ENCODE results near the gene IKBIP.
A peak's percentile ranks its signal among the peaks of the same experiment; 100 is the strongest.
"Not testable (repeated sequence)": the region's sequence is repeated elsewhere in the genome, so short reads cannot be mapped to it uniquely, and the experiment has no call there.

IKBIP gene

GRCh38 chr12:98638009-98638408, 6.6 kb downstream of the IKBIP start:
- no peak for DNase-seq (ENCODE audit: low read depth in 4 of 4, low spot score in 1 of 4)

DNA sequence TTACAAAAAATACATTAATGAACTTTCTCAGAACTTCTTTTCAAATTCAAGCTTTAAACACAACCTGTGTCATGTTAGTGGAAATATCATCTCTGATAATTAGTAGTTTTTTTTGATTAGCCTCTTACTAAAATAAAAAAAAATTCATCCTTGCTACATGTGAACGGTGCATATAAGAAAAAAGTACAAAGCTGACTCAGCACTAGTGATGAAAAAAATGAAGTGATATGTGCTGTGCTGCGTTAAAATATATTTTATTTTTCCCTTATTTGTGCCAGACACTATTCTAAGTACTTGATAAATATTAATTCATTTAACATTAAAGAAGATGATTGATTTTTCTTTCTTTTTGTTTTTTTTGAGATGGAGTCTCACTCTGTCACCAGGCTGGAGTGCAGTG, 7.5 kb downstream of the IKBIP start:
- no peak for DNase-seq (ENCODE audit: low read depth in 4 of 4, low spot score in 1 of 4)

- no peak for DNase-seq (ENCODE audit: low read depth in 4 of 4, low spot score in 1 of 4)
Observed at GRCh38 chr12:98635657-98636323, 8.8 kb downstream of the IKBIP start.

DNA sequence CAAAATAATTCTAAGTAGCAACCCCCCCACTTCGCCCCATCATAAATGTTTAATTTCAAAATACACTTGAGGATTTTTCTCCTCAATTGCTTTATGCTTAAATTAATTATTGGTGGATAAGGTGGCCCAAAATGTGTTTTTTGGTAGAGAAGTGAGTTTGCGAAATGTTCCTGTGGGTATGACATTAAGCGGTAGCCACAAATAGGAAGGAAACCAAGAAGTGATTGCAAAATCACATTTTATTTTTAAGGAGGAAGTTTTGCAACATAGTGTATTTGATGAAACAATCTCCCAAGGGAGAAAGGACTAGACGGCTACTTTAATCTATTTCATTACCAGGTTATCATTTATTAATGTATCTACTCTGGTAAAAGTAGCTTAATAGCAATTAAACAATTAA, 25.6 kb downstream of the IKBIP start:
- DNase-seq (ENCODE audit: low read depth in 4 of 4, low spot score in 1 of 4), result no peak

GRCh38 chr12:98612696-98613334, 31.8 kb downstream of the IKBIP start:
- DNase-seq (ENCODE audit: low read depth in 4 of 4, low spot score in 1 of 4), result no peak

DNA sequence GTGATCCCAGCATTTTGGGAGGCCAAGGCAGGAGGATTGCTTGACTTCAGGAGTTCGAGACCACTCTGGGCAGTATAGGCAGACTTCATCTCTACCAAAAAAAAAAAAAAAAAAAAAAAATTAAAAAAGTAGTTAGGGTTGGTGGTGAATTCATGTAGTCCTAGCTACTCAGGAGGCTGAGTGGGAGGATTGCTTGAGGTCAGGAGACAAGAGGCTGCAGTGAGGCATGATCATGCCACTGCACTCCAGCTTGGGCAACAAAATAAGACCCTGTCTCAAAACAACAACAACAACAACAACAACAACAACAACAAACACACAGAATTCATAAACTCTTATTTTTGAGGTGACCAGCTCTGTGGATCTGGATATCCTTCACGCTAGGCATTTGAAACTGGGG, 34.0 kb downstream of the IKBIP start:
- no peak for DNase-seq (ENCODE audit: low read depth in 4 of 4, low spot score in 1 of 4)

- no peak for DNase-seq (ENCODE audit: low read depth in 4 of 4, low spot score in 1 of 4)
Observed at GRCh38 chr12:98606359-98606988, 38.1 kb downstream of the IKBIP start.

DNA sequence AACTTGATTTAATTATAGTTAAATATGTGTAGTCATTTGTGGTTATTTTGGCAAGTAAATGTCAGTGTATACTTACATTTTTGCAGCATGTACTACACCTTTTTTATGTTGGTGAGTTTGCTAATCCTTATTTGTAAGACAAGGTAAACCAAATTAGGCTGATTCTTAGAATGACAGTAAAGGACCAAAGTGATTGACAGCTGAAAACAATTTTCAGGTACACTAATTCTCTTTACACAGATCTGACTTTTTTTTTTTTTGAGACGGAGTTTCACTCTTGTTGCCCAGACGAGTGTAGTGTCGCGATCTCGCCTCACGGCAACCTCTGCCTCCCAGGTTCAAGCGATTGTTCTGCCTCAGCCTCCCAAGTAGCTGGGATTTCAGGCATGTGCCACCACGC, 42.7 kb downstream of the IKBIP start:
- DNase-seq (ENCODE audit: low read depth in 4 of 4, low spot score in 1 of 4), result no peak

DNA sequence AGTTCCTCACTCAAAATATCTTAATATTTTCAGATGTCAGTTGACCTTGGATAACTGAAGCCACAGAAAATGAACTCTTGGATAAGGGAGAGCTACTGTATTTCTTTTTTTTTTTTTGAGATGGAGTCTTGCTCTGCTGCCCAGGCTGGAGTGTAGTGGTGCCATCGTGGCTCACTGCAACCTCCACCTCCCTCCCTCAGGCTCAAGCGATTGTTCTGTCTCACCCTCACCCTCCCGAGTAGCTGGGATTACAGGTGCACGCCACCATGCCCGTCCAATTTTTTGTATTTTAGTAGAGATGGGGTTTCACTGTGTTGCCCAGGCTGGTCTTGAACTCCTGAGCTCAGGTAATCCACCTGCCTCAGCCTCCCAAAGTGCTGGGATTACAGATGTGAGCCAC, 47.3 kb downstream of the IKBIP start:
- DNase-seq (ENCODE audit: low read depth in 4 of 4, low spot score in 1 of 4), result not testable (repeated sequence)

DNA sequence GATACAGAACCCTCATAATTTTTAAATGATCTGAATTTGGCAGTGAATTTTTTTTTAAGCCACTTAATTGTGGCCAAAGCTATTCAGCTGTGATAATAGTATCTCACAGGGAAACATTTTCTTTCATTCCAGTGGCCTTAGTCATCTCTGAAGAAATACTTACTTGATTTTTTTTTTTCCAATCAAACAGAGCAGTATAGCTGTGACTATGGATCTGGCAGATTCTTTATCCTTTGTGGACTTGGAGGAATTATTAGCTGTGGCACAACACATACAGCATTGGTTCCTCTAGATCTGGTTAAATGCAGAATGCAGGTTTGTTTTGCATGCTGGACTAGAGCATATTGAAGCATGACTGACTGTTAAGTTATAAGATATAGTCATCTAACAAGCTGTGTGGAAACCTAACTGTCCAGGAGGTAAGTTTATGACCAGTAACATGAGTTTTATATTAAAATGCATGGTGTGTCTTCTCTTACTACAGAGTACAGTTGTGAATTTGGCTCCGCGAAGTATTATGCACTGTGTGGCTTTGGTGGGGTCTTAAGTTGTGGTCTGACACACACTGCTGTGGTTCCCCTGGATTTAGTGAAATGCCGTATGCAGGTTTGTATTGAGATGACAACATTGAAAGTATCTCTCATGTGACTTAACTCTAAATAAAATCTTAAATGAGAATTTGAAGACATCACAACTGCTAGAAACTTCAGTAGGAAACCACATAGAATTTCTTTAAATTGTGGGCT, 49.2 kb downstream of the IKBIP start:
- no peak for DNase-seq (ENCODE audit: low read depth in 4 of 4, low spot score in 1 of 4)

DNA sequence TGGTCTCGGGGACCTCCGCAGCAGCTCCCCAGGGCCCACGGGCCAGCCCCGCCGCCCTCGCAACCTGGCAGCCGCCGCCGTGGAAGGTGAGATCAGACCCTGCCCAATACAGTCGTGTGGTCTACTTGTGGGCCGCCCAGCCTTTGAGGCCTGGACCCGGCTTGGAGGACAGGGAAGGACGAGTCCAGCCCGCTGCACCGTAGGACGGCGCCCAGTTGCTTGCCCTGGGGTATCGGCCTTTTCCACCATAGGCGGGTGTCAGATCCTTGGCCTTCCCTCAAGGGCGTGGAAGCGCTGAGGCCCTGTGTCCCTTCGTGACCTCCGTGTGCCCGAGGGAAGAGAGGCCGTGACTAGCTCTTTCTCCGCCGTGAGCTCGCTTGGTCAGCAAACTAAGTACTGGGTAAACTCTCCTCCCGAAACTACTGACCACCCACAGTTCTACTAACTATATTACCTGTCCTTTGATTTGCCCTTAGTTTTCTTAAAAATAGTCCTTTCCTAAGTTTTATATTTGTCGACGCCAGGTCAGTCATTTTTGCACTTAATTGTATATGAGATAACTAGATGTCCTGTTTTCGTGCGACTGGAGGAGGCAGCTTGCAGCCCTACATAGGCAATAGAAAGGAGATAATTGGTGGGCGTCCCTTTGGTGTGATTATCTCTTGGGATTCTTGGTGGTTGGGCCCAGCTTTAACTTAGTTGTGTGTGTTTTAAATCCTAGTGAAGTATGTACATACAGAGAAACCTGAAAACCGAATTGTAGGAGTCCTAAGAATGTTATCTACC, 50.3 kb downstream of the IKBIP start:
- DNase-seq (ENCODE audit: low read depth in 4 of 4, low spot score in 1 of 4), result no peak

DNA sequence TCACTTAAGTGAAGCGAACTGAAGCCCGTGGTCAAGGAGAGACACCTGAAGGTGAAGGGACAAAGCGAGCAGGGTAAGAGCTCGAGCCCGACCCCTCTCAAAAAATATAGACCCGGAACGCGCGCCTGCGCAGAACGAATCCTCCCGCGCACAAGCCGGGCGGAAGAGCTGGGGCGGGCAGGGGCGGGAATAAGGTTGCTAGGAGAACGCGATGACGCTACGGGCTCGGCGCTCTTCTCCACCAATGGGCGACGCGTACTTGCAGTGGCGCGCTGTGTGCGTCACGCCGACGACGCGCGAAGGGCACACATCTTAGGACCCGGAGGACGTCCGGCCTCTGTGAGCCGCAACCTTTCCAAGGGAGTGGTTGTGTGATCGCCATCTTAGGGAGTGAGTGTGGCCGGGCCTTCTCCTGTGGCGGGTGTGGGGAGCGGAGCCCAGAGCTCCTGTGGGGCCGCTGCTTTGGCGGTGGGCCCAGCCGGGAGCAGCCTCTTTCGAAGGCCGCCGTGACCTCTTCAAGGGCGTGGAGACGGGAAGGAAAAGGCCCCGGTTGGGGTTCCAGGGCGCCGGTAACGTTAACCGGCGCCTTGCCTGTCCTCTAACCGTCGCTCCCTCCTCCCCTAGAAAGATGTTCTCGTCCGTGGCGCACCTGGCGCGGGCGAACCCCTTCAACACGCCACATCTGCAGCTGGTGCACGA, 51.1 kb downstream of the IKBIP start, which contains the start of gene SLC25A3:
TSS of gene SLC25A3 (plus strand) at position 336 of the 699 bp plus-strand sequence. CDS start at position 629, 293 bp downstream.
- peak; percentile 80 to 98 (median 90) for DNase-seq (ENCODE audit: low read depth in 4 of 4, low spot score in 1 of 4)

DNA sequence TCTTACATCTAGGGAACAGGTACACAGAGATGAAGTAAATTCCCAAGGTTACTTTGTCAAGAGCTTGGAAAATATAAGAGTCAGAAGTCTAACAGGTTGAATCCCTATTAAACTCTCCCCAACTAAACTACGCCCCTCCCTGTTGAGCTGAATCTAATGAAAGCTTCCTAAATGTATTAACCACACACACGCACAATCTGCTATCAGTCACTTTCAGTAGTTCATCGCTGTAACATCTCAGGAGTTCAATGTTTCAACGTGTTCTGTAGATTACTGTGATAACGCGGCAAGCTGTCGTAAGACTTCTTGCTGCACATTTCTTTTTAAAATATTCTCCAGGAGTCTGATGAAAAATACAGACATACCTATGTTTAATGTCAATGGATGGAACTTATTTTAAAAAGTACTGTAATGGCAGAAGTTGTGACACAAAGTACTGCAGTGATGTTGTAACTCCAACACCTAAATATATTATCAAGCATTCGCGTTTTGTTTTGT, 51.7 kb downstream of the IKBIP start:
- DNase-seq (ENCODE audit: low read depth in 4 of 4, low spot score in 1 of 4), result no peak

DNA sequence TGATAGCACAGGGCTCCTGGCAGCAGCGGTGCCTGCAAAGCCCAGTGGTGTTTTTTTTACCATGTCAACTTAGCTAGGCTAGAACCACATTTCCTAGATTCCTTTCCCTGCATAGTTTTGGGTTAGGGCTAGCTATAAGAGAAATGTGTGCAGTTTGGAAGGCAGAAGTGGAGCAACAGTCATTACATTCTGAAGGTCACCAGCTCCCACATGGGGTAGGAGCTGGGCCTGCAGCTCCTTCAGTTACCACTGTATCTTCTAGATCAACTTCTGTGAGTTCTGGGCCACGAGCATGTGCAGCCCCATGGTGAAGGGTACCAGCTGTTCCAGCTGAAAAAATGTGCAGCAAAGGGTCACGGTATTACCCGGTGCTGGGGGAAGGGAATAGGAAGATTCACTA, 53.4 kb downstream of the IKBIP start:
- DNase-seq (ENCODE audit: low read depth in 4 of 4, low spot score in 1 of 4), result no peak

- DNase-seq (ENCODE audit: low read depth in 4 of 4, low spot score in 1 of 4), result no peak
Observed at GRCh38 chr12:98587084-98587483, 57.5 kb downstream of the IKBIP start.

GRCh38 chr12:98582093-98582492, 62.5 kb downstream of the IKBIP start:
- no peak for DNase-seq (ENCODE audit: low read depth in 4 of 4, low spot score in 1 of 4)

GRCh38 chr12:98581101-98581500, 63.5 kb downstream of the IKBIP start:
- no peak for DNase-seq (ENCODE audit: low read depth in 4 of 4, low spot score in 1 of 4)

DNA sequence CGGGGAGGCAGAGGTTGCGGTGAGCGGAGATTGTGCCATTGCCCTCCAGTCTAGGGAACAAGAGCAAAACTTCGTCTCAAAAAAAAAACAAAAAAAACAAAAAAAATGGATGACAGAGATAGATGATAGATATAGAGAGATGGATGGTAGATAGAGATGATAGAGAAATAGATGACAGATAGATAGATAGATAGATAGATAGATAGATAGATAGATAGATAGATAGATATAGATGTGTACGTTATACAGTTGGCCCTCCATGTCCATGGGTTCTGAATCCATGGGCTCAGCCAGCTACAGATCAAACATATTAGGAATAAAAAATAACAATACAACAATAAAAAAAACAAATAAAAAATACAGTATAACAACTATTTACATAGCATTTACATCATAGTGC, 63.9 kb downstream of the IKBIP start:
- DNase-seq (ENCODE audit: low read depth in 4 of 4, low spot score in 1 of 4), result no peak

GRCh38 chr12:98579835-98580234, 64.8 kb downstream of the IKBIP start:
- no peak for DNase-seq (ENCODE audit: low read depth in 4 of 4, low spot score in 1 of 4)

DNA sequence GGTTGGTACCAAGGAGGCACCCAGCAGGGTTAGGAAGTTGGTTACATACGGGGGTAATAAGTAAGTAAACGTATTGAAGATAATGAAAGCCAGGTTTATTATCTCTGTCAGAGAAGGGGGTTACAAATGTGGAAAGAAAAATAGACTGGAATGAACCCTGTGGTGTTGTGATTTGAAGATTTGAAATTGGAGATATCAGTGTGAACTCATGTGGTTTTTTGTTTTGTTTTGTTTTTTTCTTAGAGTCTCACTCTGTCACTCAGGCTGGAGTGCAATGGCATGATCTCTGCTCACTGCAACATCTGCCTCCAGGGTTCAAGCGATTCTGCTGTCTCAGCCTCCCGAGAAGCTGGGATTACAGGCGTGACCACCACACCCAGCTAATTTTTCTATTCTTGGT, 65.2 kb downstream of the IKBIP start:
- DNase-seq (ENCODE audit: low read depth in 4 of 4, low spot score in 1 of 4), result no peak
